Liver (tissue), 3 donors: ENCODE data around the gene MGAT4C.
"Not testable (repeated sequence)": the region's sequence is repeated elsewhere in the genome, so short reads cannot be mapped to it uniquely, and the experiment has no call there.

ENCODE experiments used
- CTCF ChIP-seq: fragments of 150-350 bp; IDR thresholded peaks from 2 replicates; pipeline ENCODE4 v1.5.1; 2017; ENCODE audit warnings: improper control_type of control experiment, low read depth, low read length; ENCODE audit not compliant: missing input control
- EGR1 ChIP-seq, 2 donors: IDR thresholded peaks; 2 replicates each; pipeline ENCODE4 v1.6.1; 2016 to 2018; ENCODE audit warnings: antibody characterized with exemption in 2 of 2, low read depth in 2 of 2
- GABPA ChIP-seq, 2 donors: IDR thresholded peaks in 1 of 2; conservative IDR thresholded peaks in 1 of 2; 2 replicates each; pipeline ENCODE4 v1.6.1; 2016; ENCODE audit warnings: antibody characterized with exemption in 2 of 2, mild to moderate bottlenecking in 1 of 2, moderate library complexity in 1 of 2
- JUND ChIP-seq, 2 donors: IDR thresholded peaks; 2 replicates each; pipeline ENCODE4 v1.6.1; 2016; ENCODE audit warnings: antibody characterized with exemption in 2 of 2
- MAX ChIP-seq: IDR thresholded peaks from 2 replicates; pipeline ENCODE4 v1.6.1; 2016; ENCODE audit warnings: antibody characterized with exemption
- RAD21 ChIP-seq, 2 donors: IDR thresholded peaks; 2 replicates each; pipeline ENCODE4 v1.6.1; 2016; ENCODE audit warnings: antibody characterized with exemption in 2 of 2, mild to moderate bottlenecking in 2 of 2
- TAF1 ChIP-seq: conservative IDR thresholded peaks from 2 replicates; pipeline ENCODE4 v1.6.1; 2016; ENCODE audit warnings: antibody characterized with exemption, mild to moderate bottlenecking
- YY1 ChIP-seq: IDR thresholded peaks from 2 replicates; pipeline ENCODE4 v1.6.1; 2016; ENCODE audit warnings: antibody characterized with exemption, mild to moderate bottlenecking
- TF ChIP-seq, protein P1 (sequence below): IDR thresholded peaks from 2 replicates; pipeline ENCODE4 v1.6.1; 2016; ENCODE audit warnings: antibody characterized with exemption
- TF ChIP-seq, protein P2 (sequence below): IDR thresholded peaks from 2 replicates; pipeline ENCODE4 v1.6.1; 2016; ENCODE audit warnings: antibody characterized with exemption, mild to moderate bottlenecking
- donor health status: healthy.
- donor health status: healthy.

DNA sequence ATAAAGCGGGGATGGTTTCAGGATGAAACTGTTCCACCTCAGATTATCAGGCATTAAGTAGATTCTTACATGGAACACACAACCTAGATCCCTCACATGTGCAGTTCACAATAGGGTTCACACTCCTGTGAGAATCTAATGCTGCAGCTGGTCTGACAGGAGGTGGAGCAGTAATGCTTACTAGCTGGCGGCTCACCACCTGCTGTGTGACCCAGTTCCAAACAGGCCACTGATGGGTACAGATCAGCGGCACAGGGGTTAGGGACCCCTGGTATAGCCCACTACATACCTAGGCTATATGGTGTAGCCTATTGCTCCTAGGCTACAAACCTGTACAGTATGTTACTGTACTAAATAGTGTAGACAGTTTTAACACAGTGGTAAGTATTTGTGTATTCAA, 129.3 kb downstream of the MGAT4C start:
- TF ChIP-seq YY1; CTCF; JUND (IDR thresholded peaks at IDR 0.05); RAD21 (IDR thresholded peaks at IDR 0.05); GABPA (IDR thresholded peaks at IDR 0.05 in 1 of 2, conservative IDR thresholded peaks at IDR 0.05 in 1 of 2); MAX; EGR1 (IDR thresholded peaks at IDR 0.05; ENCODE audit: low read depth in 2 of 2); TAF1: not testable (repeated sequence)
- TF ChIP-seq, protein P1, sequence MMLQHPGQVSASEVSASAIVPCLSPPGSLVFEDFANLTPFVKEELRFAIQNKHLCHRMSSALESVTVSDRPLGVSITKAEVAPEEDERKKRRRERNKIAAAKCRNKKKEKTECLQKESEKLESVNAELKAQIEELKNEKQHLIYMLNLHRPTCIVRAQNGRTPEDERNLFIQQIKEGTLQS = not testable (repeated sequence)
- TF ChIP-seq, protein P2, sequence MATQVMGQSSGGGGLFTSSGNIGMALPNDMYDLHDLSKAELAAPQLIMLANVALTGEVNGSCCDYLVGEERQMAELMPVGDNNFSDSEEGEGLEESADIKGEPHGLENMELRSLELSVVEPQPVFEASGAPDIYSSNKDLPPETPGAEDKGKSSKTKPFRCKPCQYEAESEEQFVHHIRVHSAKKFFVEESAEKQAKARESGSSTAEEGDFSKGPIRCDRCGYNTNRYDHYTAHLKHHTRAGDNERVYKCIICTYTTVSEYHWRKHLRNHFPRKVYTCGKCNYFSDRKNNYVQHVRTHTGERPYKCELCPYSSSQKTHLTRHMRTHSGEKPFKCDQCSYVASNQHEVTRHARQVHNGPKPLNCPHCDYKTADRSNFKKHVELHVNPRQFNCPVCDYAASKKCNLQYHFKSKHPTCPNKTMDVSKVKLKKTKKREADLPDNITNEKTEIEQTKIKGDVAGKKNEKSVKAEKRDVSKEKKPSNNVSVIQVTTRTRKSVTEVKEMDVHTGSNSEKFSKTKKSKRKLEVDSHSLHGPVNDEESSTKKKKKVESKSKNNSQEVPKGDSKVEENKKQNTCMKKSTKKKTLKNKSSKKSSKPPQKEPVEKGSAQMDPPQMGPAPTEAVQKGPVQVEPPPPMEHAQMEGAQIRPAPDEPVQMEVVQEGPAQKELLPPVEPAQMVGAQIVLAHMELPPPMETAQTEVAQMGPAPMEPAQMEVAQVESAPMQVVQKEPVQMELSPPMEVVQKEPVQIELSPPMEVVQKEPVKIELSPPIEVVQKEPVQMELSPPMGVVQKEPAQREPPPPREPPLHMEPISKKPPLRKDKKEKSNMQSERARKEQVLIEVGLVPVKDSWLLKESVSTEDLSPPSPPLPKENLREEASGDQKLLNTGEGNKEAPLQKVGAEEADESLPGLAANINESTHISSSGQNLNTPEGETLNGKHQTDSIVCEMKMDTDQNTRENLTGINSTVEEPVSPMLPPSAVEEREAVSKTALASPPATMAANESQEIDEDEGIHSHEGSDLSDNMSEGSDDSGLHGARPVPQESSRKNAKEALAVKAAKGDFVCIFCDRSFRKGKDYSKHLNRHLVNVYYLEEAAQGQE = not testable (repeated sequence)
